Activated CD8-positive, alpha-beta memory T cell treated with anti-CD3 and anti-CD28 coated beads for 1 hour (primary cell): ENCODE measurements around the gene GOLPH3.
"Not testable (repeated sequence)": the region's sequence is repeated elsewhere in the genome, so short reads cannot be mapped to it uniquely, and the experiment has no call there.

Experiments used
- DNase-seq, 2 donors: peaks; one replicate each; pipeline ENCODE4 v3.0.0-alpha.2; 2020; ENCODE audit warnings: low read depth in 1 of 2; ENCODE audit errors: extremely low read depth in 1 of 2

GOLPH3 gene

DNA sequence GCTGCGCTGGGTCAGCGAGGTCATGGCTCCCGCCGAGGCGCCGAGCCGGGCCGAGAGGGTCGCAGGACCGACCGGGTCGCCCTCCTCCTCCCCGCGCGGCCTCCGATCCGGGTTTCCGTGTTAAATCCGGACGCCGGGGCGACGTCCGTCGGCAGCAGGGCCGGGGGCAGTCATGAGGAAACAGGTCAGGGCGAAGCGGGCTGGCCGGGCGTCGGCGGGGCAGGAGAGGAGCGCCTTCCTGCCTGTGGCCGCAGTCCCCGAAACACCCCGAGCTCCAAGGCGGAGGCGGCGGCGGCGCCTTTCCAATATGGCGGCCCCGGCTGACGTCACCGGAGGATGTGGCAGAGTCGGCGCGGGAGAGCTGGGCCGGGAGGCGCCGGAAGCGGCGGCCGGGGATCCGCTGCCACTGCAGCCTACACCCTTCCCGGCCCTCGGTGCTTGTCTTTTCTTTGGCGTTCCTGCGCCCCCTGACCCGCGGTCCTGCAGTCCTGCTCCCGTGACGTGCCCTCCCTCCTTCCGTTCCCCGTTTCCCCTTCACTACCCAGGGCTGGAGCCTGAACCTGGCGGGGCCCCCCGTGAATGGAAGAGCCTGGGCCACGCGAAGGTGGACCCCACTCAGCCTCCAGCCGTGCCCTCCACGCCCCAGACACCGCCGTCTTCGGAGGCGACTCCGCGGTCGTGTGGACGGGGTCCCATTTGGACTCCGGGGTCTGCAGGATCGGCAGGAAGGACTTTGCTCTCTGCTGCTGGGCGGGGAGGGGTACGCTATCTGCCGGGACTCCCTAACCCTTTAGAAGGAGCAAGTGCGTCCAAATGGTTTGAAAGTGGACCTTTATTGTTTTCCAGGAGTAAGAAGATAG, at the start of gene GOLPH3:
TSS of gene GOLPH3 (minus strand) at position 309 of the 860 bp plus-strand sequence. CDS start at position 24, 285 bp downstream.
- peak; percentile 77 to 88 for DNase-seq

DNA sequence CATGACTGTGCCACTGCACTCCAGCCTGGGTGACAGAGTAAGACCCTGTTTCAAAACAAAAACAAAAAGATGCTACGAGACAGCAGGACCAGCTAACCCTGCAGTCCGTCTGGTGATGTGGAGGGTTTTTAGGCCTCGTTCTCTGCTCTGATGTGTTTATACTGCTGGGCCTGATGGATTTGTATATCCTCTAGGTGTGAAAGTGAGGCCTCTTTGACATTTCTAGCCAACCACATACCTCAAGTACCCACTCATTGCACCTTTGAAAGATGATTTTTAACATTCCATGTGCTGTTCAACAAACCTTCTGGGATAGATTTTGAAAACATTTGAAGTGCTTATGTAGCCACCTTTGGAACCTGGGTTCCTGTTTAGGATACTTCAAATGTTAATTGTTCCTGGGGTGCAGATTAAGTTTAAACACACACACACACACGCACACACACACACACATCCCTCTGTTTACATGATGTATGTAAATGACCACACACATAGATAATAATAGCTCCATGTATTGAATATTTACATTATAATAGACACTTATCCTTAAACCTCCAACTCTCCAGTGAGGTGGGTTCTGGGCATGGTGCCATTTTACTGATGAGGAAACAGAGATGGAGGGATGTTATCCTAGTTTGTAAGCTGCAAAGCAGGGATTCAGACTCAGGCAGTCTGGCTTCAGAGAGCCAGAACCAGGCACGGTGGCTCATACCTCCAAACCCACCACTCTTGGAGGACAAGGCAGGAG, 48.8 kb upstream of the GOLPH3 start:
- DNase-seq = no peak

DNA sequence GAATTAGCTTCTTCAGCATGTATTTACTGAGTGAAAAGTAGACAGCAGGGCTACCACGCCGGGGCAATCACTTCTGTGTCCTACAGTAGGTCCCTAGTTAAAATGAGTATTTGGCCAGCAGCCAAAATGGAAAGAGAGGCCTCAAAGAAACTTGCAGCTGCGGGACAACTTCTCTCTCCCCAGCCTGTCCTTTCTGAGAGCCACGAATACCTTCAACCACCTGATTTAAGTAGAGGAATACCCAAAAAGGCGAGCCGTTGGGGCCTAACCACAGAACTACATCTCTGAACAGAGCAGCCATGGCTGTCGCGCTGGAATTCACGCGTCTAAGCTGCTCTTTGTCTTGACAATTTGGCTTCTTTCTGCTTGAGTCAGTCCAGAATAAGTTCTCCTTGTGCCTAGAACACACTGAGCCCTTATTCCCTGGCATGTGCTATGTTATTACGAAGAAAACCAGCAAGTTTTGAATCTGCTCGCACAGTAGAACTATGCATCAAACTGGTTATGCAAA, 43.8 kb upstream of the GOLPH3 start:
- no peak for DNase-seq

DNA sequence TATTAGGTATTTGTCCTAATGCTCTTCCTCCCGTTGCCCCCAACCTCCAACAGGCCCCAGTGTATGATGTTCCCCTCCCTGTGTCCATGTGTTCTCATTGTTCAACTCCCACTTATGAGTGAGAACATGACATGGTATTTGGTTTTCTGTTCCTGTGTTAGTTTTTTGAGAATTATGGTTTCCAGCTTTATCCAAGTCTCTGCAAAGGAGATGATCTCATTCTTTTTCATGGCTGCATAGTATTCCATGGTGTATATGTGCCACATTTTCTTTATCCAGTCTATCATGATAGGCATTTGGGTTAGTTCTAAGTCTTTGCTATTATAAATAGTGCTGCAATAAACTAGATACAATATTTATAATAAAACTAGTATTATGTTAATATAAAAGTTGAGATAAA, 40.2 kb upstream of the GOLPH3 start:
- DNase-seq = not testable (repeated sequence)

DNA sequence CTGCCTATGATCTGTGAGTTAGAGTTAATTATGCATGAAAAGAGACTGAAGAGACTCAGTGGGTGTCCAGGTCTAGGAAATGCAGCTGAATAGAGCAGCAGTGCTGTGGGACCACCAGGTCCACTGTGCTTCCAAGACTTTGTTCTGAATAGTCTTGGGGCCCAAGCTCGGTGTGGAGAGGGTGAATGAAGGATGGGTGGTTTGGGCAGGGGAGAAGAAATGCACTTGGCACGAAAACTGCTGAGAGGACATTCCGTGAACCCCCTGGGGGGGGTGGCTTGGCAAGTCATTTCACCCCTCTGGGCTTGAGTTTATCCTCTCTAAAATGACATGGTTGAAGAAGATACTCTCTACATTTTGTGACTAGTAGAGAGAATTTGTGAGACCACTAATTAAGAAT, 36.0 kb upstream of the GOLPH3 start:
- no peak for DNase-seq

DNA sequence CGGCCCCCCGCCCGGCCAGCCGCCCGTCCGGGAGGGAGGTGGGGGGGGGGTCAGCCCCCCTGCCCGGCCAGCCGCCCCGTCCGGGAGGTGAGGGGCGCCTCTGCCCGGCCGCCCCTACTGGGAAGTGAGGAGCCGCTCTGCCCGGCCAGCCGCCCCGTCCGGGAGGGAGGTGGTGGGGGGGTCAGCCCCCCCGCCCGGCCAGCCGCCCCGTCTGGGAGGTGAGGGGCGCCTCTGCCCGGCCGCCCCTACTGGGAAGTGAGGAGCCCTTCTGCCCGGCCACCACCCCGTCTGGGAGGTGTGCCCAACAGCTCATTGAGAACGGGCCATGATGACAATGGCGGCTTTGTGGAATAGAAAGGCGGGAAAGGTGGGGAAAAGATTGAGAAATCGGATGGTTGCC, 34.7 kb upstream of the GOLPH3 start:
- not testable (repeated sequence) for DNase-seq

DNA sequence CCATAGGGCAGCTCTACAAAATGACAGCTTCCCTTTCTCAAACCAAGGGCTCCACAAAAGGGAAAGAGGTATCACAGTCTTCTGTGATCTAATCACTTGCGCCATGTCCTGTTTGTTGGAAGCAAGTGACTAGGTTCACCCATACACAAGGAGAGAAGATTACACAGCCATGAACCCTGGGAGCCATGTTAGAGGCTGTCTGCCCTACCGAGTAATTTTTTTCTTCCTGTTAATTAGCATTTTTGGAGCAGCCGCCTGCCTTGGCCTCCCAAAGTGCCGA, 33.2 kb upstream of the GOLPH3 start:
- no peak for DNase-seq

DNA sequence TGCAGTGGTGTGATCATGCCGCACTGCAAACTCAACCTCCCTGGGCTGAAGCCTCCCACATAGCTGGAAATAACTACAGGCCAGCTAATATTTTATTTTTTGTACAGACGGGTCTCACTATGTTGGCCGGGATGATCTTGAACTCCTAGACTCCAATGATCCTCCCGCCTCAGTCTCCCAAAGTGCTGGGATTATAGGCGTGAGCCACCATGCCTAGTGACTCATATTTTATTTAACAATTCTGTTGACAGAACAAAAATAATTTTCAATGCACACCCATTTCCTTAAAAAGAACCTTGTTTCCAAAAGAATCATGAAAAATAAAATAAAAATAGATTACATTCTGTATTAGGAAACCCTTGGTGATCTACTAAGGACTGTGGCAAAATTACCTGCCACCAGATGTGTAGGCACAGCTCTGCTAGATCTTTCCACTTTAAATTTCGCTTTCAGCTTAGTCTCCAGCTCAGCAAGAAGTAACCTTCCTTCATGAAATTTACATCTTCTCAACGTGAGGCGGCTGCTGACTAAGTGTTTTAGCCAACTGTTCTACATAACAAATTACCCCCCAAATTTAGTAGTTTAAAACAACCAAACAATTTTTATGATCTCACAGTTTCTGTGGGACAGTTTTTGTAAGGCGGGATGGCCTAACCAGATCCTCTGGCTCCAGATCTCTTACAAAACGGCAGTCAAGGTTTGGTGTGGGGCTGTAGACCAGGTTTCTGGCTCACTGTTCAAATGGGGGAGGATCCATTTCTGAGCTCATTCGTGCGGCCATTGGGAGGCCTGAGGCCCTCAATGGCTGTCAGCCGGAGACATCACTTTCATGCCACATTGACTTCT, 32.6 kb upstream of the GOLPH3 start:
- no peak for DNase-seq

DNA sequence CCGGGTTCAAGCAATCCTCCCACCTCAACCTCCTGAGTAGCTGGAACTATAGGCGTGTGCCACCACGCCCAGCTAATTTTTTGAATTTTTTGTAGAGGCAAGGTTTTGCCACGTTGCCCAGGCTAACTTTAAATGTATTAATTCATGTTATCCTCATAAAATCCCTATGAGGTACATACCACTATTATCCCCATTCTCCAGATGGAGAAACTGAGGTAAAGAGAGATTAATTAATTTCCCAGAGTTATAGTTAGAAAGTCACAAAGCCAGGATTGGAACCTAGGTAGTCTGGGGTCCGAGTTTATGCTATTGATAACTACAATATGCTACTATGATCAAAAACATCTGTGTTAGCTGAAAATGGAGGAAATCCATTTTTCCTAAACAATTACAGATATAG, 31.9 kb upstream of the GOLPH3 start:
- DNase-seq = no peak

DNA sequence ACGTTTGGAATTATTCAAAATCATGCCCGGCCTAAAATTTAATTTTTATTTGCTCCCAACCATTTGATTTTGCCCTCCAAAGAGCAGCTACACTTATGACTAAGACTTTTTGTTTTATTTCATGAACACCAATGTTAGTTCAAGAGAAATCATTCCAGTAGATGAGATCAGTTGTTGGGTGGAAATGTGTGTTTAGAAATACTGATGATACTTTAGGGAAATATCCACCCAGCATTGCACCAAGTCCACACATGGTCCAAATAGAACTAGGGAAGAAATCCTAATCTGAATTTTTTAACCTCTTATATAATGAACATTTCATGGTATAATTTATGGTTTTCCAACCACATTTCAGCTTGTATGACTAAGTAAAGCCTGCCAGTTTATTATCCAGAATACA, 28.3 kb upstream of the GOLPH3 start:
- DNase-seq = no peak

DNA sequence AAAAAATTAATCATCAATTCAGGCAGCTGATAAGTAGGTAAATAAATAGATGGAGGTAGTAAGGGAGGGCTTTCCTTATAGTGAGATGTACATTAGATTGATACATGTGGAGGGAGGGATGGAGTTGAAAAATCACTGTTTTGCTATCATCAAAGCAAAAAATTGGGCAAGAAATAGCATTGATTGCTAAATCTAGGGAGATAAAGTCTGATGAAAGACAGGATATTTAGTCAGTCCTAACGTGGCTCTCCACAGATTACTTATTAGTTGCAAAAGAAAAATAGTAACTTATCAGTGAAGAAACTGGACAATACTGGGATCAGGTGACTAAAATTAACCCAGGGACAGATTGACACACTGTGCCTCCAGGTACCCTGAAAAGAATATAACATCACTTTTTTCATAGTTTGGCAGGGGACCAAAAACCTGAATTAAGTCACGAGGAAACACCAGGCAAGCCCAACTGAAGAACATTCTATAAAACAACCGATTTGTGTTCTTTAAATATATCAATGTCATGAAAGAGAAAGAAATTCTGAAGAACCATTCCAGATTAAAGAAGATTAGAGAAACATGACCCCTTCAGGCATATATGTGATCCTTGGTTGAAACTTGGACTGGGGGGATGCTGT, 27.1 kb upstream of the GOLPH3 start:
- DNase-seq = no peak

DNA sequence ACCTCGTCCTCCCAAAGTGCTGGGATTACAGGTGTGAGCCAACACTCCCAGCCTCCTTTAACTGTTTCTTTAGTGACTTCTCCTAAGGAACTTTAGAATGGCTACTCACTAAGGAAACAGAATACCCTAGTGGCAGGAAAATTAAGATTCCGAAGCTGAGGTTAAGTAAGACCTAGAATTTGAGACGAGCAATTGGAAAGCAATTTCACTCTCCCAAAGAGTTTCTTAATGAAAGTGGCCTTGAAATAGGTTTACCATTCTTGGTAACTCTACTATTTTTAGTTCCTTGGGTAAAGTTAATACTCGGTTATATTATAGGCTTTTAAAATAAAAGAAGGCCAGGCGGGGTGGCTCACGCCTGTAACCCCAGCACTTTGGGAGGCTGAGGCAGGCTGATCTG, 22.9 kb upstream of the GOLPH3 start:
- DNase-seq = no peak

DNA sequence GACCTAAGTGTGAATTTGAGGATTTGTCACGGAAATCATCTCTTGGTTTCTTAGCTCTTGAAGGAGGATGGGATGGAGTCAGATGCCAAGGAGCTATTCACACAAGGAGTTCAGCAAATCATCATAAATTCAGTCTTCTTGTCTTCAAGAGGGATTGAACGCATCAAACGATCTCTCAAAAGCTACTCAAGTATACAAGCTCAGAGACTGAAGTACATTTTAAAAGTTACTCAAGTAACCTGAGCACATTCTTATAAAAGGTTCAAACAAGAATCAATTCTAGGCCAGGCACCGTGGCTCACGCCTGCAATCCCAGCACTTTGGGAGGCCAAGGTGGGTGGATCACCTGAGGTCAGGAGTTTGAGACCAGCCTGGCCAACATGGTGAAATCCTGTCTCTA, 21.1 kb upstream of the GOLPH3 start:
- DNase-seq = no peak

DNA sequence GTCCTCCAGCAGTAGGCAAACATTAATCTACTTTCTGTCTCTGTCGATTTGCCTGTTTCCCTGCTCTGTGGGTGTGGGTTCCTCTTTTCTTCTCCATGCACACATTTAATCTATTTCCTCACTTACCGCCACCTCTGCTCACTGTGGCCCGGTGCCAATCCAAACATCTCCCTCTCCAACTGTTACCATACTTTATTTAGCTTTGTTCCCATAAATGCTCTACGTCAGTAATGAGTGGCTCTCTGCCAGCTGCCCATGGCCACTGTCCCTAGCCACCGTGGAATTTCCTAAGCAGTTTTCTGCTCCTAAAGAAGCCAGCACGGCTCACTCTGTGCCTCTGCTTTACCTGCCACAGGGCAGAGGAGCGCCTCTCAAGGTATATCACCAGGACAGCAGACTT, 19.5 kb upstream of the GOLPH3 start:
- DNase-seq = no peak

DNA sequence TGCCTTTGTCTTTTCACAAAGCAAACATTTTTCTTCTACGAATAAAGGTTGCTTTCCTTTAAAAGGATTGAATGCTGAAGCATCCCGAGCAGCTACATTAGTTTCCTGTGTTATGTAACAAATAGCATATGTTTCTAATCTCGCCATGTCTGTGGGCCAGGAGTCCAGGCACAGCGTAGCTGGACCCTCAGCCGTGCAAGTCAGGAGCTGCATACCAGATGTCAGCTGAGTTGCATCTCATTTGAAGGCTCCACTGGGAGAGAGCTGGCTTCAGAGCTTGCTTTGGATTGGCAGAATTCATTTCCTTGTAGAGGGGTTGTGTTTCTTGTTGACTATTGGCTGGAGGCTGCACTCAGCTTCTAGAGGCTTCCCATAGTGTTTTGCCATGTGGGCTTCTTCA, 16.0 kb upstream of the GOLPH3 start:
- no peak for DNase-seq

DNA sequence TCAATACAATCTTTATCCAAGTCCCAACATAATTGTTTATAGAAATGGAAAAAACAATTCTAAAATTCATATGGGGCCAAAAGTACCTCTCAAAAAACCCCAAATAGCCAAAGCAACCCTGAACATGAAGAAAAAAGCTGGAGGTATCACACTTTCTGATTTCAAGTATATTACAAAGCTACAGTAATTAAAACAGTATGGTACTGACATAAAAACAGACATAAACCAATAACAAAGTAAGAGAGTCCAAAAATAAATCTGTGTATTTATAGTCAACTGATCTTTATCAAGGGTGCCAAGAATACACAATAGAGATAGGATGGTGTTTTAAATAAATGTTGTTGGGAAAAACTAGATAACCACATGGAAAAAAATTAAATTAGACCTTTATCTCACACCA, 13.6 kb upstream of the GOLPH3 start:
- DNase-seq = no peak

DNA sequence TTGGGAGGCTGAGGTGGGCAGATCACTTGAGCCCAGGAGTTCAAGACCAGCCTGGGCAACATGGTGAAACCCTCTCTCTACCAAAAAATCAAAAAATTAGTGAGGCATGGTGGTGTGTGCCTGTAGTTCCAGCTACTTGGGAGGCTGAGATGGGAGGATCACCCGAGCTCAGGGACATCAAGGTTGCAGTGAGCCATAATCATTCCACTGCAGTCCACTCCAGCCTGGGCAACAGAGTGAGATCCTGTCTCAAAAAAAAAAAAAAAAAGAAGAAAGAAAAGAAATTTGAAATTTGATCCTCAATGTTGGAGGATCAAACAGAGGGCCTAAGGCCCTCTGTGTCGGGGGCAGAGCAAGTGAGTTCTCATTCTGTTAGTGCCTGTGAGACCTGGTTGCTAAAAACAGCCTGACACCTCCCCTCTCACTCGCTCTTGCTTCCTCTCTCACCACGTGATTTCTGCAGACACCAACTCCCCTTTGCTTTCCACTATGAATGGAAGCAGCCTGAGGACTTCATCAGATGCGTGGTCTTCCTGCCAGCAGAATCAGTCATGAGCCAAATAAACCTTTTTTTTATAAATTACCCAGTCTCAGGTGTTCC, 8.4 kb upstream of the GOLPH3 start:
- DNase-seq = no peak

DNA sequence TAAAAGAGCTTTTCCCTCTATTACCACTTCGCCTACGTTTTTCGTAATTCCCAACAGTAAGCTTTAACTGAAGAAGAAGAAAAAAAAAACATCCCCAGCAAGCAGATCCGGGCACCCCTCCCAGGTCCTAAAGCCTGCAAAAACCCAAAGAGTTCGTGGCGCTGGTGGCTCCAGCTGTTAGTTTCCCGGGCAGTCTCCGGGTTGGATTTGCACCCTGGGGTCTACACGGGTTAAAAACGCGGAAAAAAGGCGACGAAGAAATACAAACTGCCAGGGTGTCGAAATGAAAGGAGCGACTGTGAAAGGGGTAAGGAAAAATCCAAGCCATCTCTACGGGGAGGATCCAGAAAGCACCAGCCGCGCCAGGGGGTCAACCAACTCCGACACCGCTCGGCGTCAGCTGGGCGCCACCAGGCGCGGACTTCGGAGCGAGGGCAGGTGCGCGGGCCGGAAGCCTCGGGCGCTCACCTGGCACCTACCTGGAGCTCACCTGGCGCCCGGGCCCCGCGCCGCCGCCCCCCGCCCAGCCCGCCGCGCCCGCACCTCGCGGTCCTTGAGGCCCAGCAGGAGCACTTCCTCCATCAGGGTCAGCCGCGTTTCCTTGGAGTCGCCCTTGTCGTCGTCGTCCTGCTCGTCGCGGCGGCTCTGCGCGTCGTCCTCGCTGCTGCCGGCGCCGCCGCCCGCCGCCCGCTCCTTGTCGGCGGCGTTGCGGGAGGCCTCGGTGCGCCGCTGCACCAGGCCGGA, 680 bp downstream of the GOLPH3 start:
- DNase-seq = peak in 1 of 2 donors; percentile 7

DNA sequence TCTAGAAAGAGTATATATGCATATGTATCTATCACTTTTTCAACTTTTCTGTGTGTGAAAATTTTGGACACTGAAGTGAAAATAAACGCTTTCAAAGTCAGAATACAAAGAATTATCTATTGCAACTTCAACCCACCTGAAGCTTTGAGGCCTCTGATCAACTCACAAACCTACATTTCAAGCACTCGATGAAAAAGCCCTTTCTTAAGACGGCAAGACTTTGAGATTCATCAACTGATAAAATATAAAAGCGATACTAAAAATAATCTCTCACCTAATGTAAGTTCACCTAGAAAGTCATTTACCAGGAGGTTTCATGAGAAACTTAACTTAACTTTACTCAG, 1.2 kb downstream of the GOLPH3 start:
- no peak for DNase-seq
